ENCODE measurements around the gene ZNF497. TPM values are rescaled to one million over a fixed set of nuclear protein-coding genes. Genes with fewer than 3 reads are reported as not detected.
"Not testable (repeated sequence)": the region's sequence is repeated elsewhere in the genome, so short reads cannot be mapped to it uniquely, and the experiment has no call there.

ZNF497 gene
- total and polyA plus RNA-seq, 2 donors = 0.94 to 1.3 TPM

DNA sequence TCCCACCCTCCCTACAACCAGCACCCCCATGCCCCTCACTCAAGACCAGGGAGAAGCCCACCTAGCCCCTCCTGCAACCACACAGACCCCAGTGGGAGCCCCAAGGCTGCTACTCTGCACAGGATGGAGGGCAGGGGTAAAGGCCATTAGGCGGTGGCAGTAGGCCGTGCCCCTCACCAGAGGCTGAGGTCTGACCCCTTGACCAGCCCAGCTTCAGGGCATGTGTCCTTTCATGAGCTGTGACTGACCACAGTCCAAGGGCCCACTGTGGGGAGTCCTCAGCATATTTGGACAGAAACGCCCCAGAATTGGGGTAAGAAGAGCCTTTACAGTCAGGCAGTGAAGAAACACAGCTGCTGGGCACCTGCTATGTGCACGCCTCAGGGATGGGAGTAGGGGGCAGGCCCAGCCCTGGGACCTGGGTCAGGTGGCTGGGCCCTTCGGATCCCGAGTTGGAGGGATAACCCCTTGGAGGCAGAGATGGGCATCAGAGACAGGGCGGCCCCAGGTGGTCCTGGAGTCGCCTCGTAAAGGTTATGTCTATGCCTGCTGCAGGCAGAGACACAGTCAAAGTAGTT, 22.9 kb upstream of the ZNF497 start:
- peaks cover 27 to 37% of the 10 kb centered on the region in 2 donors for H3K4me1 ChIP-seq (ENCODE audit: control insufficient read depth in 2 of 2, insufficient read depth in 2 of 2, low read length in 2 of 2)
- DNase-seq (ENCODE audit: low read depth in 6 of 9, low spot score in 9 of 9) = no peak
- peaks cover 3 to 14% of the 10 kb centered on the region in 2 donors for H3K36me3 ChIP-seq (ENCODE audit: control insufficient read depth in 2 of 2, insufficient read depth in 2 of 2, low read length in 1 of 2)
- H3K27ac ChIP-seq (ENCODE audit: low read depth in 1 of 2, low read length in 1 of 2) = peak overlapping the region; percentile 13 to 94
- WGBS = 94% methylated on average over 9 of the region's 9 CpGs
- H3K9me3 ChIP-seq (ENCODE audit: control insufficient read depth in 2 of 2, insufficient read depth in 1 of 2, low read length in 1 of 2) = no peaks in the 10 kb centered on the region
- peak overlapping the region in 1 of 2 donors; percentile 92 for H3K4me3 ChIP-seq (ENCODE audit: low read length in 2 of 2)
- no peaks in the 10 kb centered on the region for H3K27me3 ChIP-seq (ENCODE audit: control insufficient read depth in 2 of 2, insufficient read depth in 1 of 2, low read length in 1 of 2)

DNA sequence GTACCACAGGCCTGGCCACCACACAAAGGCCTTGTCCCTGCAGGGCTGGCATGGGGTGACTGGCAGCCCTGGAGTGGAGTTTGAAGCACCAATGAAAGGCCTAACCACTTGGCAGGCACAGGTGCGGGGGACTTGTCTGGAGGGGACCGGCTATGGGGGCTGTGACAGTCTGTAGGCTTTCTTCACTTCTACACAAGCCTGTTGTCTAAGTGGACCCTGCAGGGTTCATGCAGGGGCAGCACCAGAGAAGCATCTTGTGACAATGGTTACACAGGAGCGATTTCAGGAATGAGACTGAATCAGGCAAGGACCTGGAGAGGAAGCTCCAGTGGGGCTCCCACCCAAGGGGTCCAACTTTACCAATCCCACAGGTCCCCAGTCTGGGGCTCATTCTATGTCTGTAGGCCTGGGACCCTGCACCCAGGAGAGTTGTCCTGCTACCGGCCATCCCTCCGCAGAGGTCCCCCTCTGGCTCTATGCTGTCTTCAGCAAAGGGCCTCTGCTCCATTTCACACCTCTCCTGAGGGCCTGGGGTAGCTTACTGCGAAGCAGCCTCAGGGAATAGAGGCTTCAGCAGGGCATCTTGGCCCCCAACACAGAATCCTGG, 20.5 kb upstream of the ZNF497 start:
- DNase-seq (ENCODE audit: low read depth in 6 of 9, low spot score in 9 of 9) = no peak
- no peak overlapping the region for H3K27ac ChIP-seq (ENCODE audit: low read depth in 1 of 2, low read length in 1 of 2)
- H3K27me3 ChIP-seq (ENCODE audit: control insufficient read depth in 2 of 2, insufficient read depth in 1 of 2, low read length in 1 of 2) = no peaks in the 10 kb centered on the region
- no peaks in the 10 kb centered on the region for H3K9me3 ChIP-seq (ENCODE audit: control insufficient read depth in 2 of 2, insufficient read depth in 1 of 2, low read length in 1 of 2)
- 97% methylated on average over 6 of the region's 6 CpGs for WGBS
- H3K36me3 ChIP-seq (ENCODE audit: control insufficient read depth in 2 of 2, insufficient read depth in 2 of 2, low read length in 1 of 2) = peaks cover 0 to 2% of the 10 kb centered on the region in 2 donors
- no peak overlapping the region for H3K4me3 ChIP-seq (ENCODE audit: low read length in 2 of 2)
- H3K4me1 ChIP-seq (ENCODE audit: control insufficient read depth in 2 of 2, insufficient read depth in 2 of 2, low read length in 2 of 2) = peaks cover 33 to 47% of the 10 kb centered on the region in 2 donors

DNA sequence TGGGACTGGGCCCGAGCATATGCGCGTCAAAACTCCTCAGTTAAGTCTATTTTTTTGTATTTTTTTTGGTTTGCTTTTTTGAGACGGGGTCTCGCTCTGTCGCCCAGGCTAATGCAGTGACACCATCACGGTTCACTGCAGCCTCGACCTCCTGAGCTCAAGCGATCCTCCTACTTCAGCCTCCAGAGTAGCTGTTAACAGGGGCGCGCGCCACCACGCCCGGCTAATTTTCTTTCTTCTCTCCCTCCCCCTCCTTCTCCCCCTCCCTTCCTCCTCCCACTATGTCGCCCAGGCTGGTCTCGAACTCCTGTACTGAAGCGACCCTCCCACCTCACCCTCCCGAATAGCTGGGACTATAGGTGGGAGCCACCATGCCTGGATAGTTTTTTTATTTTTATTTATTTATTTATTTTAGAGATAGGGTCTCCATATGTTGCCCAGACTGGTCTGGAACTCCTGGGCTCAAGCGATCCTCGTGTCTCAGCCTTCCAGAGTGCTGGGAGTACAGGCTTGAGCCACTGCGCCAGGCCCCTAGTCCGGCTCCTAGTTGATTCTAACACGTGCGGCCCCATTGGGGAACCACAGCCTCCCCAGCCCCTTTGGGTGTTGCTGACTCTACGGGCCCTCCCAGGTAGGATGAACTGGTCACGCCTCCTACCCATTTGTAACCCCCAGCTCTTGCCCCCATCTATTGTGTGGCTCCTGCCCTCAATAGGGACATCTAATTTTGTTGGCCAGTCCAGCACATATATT, 19.1 kb upstream of the ZNF497 start:
- no peaks in the 10 kb centered on the region for H3K9me3 ChIP-seq (ENCODE audit: control insufficient read depth in 2 of 2, insufficient read depth in 1 of 2, low read length in 1 of 2)
- peaks cover 26 to 38% of the 10 kb centered on the region in 2 donors for H3K4me1 ChIP-seq (ENCODE audit: control insufficient read depth in 2 of 2, insufficient read depth in 2 of 2, low read length in 2 of 2)
- no peak for DNase-seq (ENCODE audit: low read depth in 6 of 9, low spot score in 9 of 9)
- H3K36me3 ChIP-seq (ENCODE audit: control insufficient read depth in 2 of 2, insufficient read depth in 2 of 2, low read length in 1 of 2) = no peaks in the 10 kb centered on the region
- peak overlapping the region; percentile 77 for H3K4me3 ChIP-seq (ENCODE audit: low read length in 2 of 2)
- 34% methylated on average over 26 of the region's 26 CpGs for WGBS
- H3K27ac ChIP-seq (ENCODE audit: low read depth in 1 of 2, low read length in 1 of 2) = peak overlapping the region; percentile 92 to 95
- H3K27me3 ChIP-seq (ENCODE audit: control insufficient read depth in 2 of 2, insufficient read depth in 1 of 2, low read length in 1 of 2) = no peaks in the 10 kb centered on the region

DNA sequence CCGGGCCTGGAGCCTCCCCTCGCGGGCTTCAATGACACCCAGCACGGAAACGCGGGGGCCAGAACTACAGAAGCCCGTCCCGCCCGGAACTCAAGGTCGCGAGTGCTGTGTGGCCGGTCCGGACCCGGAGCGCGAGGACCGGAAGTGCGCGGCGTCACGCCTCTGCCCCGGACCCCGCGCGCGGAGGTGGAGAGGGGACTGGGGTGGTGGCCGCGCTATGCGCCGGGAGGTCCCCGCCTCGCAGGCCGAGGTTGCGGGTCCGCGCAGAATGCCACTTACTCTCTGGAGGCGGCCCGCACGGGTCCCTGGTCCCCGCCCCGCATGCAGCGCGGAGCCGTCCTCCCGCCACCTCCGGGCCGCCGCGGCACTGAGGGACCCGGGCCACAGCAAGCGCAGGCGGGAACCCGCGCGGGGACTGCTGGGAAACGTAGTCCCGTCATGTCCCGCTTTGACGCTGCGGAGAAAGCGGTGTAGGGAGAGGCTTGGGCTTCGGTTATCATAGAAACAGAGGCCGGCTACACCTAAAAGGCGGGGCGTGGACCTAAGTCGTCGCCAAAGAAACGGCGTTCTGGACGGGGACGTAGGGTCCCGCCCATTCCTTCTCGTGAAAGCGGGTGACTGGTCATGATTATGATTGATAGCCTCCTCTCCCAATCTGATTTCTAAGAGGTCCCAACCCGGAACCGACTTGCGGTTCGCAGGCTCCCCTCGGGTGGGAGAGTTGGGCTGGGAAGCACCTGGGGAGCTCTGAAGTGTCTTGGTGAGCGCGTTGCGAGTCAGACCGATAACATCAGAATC, 18.3 kb upstream of the ZNF497 start, which contains the start of gene ZNF837:
Gene ZNF837, minus strand, starts transcription at position 369 of the 798 bp plus-strand sequence. CDS start 11,698 bp downstream, outside the sequence.
- H3K9me3 ChIP-seq (ENCODE audit: control insufficient read depth in 2 of 2, insufficient read depth in 1 of 2, low read length in 1 of 2) = no peaks in the 10 kb centered on the region
- H3K4me1 ChIP-seq (ENCODE audit: control insufficient read depth in 2 of 2, insufficient read depth in 2 of 2, low read length in 2 of 2) = peaks cover 19 to 33% of the 10 kb centered on the region in 2 donors
- no peaks in the 10 kb centered on the region for H3K27me3 ChIP-seq (ENCODE audit: control insufficient read depth in 2 of 2, insufficient read depth in 1 of 2, low read length in 1 of 2)
- WGBS = under 1% methylated on average over 83 of the region's 83 CpGs
- peak within 1 kb of the TSS; percentile 77 for H3K4me3 ChIP-seq (ENCODE audit: low read length in 2 of 2)
- peak; percentile 96 to 100 (median 99) for DNase-seq (ENCODE audit: low read depth in 6 of 9, low spot score in 9 of 9)
- H3K36me3 ChIP-seq (ENCODE audit: control insufficient read depth in 2 of 2, insufficient read depth in 2 of 2, low read length in 1 of 2) = no peaks in the 10 kb centered on the region
- peak within 1 kb of the TSS; percentile 93 to 95 for H3K27ac ChIP-seq (ENCODE audit: low read depth in 1 of 2, low read length in 1 of 2)

DNA sequence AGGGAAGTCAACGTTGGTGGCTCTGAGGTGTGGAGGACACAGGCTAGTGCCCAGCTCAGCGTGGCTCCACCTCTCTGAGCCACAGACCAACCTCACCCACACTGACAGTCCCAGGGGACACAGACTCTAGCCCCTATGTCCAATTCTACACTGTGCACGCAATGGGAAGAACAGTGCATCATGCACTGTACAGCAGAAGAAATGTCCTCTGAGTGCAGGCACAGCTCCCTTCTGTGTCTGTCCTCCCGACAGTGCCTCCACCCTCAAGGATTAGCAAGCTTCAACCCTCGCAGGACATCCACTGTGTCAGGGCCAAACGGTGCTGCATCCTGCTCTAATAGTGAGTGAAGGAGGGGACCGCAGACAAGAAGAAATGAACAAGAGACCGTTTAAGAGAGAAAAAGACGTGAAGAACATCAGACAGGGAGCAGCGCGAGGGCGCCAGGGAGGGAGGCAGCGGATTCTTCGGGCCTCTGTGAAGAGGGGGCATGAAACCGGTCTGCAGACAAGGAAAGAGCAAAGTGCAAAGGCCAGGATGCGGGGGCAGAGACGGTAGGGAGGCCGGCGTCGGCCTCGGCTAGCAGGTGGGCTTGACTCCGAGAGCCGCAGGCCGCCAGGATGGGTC, 17.6 kb upstream of the ZNF497 start:
- WGBS = 12% methylated on average over 24 of the region's 24 CpGs
- Histone ChIP-seq H3K9me3 (ENCODE audit: control insufficient read depth in 2 of 2, insufficient read depth in 1 of 2, low read length in 1 of 2) (no peaks in the 10 kb centered on the region), H3K36me3 (ENCODE audit: control insufficient read depth in 2 of 2, insufficient read depth in 2 of 2, low read length in 1 of 2) (no peaks in the 10 kb centered on the region), H3K27ac (ENCODE audit: low read depth in 1 of 2, low read length in 1 of 2) (peak overlapping the region; percentile 93 to 95), H3K27me3 (ENCODE audit: control insufficient read depth in 2 of 2, insufficient read depth in 1 of 2, low read length in 1 of 2) (no peaks in the 10 kb centered on the region), H3K4me1 (ENCODE audit: control insufficient read depth in 2 of 2, insufficient read depth in 2 of 2, low read length in 2 of 2) (peaks cover 19 to 26% of the 10 kb centered on the region in 2 donors), H3K4me3 (ENCODE audit: low read length in 2 of 2) (peak overlapping the region; percentile 77)
- DNase-seq (ENCODE audit: low read depth in 6 of 9, low spot score in 9 of 9) = no peak

DNA sequence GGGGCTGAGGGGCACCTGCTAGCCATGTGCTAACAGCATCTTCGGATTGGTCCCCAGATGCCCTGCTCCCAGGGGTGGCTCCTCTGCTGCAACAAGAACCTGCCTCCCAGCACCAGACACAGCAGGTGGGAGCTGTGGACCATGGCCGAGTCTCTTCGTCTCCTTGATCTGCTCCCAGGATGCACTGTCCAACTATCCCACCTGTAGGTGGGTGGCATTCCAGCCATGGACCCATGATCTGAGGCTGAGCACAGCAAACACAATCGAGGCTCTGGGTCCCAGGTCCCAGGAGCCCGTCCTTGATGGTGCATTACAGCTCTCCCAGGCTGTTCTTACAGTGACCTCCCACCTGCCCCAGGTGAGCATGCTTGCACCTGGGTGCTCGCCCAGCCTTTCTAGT, 16.7 kb upstream of the ZNF497 start:
- H3K4me1 ChIP-seq (ENCODE audit: control insufficient read depth in 2 of 2, insufficient read depth in 2 of 2, low read length in 2 of 2) = peaks cover 19 to 26% of the 10 kb centered on the region in 2 donors
- H3K4me3 ChIP-seq (ENCODE audit: low read length in 2 of 2) = no peak overlapping the region

GRCh38 chr19:58376724-58377123, 14.2 kb upstream of the ZNF497 start:
- not testable (repeated sequence) for H3K4me3 ChIP-seq (ENCODE audit: low read length in 2 of 2); DNase-seq (ENCODE audit: low read depth in 6 of 9, low spot score in 9 of 9); H3K27me3 ChIP-seq (ENCODE audit: control insufficient read depth in 2 of 2, insufficient read depth in 1 of 2, low read length in 1 of 2); H3K36me3 ChIP-seq (ENCODE audit: control insufficient read depth in 2 of 2, insufficient read depth in 2 of 2, low read length in 1 of 2); H3K27ac ChIP-seq (ENCODE audit: low read depth in 1 of 2, low read length in 1 of 2); H3K9me3 ChIP-seq (ENCODE audit: control insufficient read depth in 2 of 2, insufficient read depth in 1 of 2, low read length in 1 of 2)
- H3K4me1 ChIP-seq (ENCODE audit: control insufficient read depth in 2 of 2, insufficient read depth in 2 of 2, low read length in 2 of 2) = peaks cover 13 to 19% of the 10 kb centered on the region in 2 donors
- 97% methylated on average over 7 of the region's 7 CpGs for WGBS

More for the DNA sequence above, 16.7 kb upstream of the ZNF497 start:
- WGBS = 98% methylated on average over 6 of the region's 6 CpGs
- H3K9me3 ChIP-seq (ENCODE audit: control insufficient read depth in 2 of 2, insufficient read depth in 1 of 2, low read length in 1 of 2) = no peaks in the 10 kb centered on the region
- H3K36me3 ChIP-seq (ENCODE audit: control insufficient read depth in 2 of 2, insufficient read depth in 2 of 2, low read length in 1 of 2) = no peaks in the 10 kb centered on the region
- no peaks in the 10 kb centered on the region for H3K27me3 ChIP-seq (ENCODE audit: control insufficient read depth in 2 of 2, insufficient read depth in 1 of 2, low read length in 1 of 2)
- DNase-seq (ENCODE audit: low read depth in 6 of 9, low spot score in 9 of 9) = no peak
- no peak overlapping the region for H3K27ac ChIP-seq (ENCODE audit: low read depth in 1 of 2, low read length in 1 of 2)

GRCh38 chr19:58374200-58374599, 11.6 kb upstream of the ZNF497 start:
- WGBS = 96% methylated on average over 4 of the region's 4 CpGs

More at GRCh38 chr19:58374200-58374599, 11.6 kb upstream of the ZNF497 start:
- no peak for DNase-seq (ENCODE audit: low read depth in 6 of 9, low spot score in 9 of 9)
- Histone ChIP-seq H3K9me3 (ENCODE audit: control insufficient read depth in 2 of 2, insufficient read depth in 1 of 2, low read length in 1 of 2) (no peaks in the 10 kb centered on the region), H3K27me3 (ENCODE audit: control insufficient read depth in 2 of 2, insufficient read depth in 1 of 2, low read length in 1 of 2) (no peaks in the 10 kb centered on the region), H3K27ac (ENCODE audit: low read depth in 1 of 2, low read length in 1 of 2) (no peak overlapping the region), H3K4me1 (ENCODE audit: control insufficient read depth in 2 of 2, insufficient read depth in 2 of 2, low read length in 2 of 2) (peaks cover under 1% of the 10 kb centered on the region in 2 donors), H3K4me3 (ENCODE audit: low read length in 2 of 2) (no peak overlapping the region), H3K36me3 (ENCODE audit: control insufficient read depth in 2 of 2, insufficient read depth in 2 of 2, low read length in 1 of 2) (no peaks in the 10 kb centered on the region)

All from thymus (tissue), 11 donors.